ENCODE data around the gene CYREN. TPM values are rescaled to one million over a fixed set of nuclear protein-coding genes. Genes with fewer than 3 reads are reported as not detected.

Gene CYREN
- total RNA-seq, 1 experiment from 2014 or later, result 60.4 TPM

DNA sequence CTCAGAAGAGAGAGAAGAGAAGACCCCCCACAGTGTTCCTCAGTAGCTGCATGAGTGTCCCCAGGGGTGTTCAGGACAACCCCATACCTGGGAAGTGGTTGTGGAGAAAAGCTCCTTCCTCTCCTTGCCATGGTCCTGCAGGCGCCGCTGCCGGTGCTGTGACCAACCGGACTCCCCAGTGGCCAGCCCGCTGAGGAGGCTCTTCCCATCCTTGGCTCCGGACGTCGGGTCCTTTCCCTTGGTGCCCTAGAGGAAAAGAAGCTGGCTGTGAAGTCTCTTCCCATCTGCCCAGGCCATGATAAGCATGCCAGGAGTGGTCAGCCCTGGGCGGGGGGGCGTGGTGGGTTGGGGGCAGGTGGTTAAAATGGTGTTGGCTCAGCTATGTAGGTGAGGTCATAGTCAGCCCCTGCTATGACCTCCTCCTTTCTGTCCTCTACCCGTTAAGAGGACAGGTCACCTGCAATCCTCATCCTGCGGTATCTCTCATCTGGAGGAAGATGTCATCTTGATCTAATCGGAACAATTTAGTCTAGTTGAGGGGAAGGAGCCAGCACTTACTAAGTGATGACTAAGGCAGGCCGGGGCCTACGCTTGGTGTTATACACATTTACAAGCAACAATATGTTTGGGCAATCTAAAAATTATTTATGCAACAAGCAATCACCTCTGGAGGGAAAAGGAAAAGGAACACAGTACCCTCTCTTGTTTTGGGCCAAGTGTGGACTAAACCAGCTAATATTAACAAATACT lies 27.6 kb upstream of the CYREN start:
- DNase-seq (ENCODE audit: low spot score), result no peak

DNA sequence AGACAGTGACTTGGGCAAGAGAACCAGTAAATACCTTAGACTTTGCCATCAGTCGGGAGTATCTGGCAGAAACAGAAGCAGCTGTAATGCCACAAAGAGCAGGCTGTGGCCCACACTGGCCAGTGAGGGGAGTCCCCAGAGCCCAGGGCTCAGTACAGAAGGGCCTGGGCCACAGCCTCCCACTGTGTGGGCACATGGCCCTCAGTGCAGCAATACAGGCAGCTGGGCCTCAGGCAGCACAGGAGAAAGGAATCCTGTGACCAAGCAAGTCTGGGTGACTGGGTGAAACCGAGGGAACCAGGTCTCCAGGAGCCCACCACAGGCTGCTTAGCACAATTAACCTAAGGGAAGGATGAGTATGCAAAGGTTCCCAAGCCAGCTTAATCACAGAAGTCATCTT lies 26.8 kb upstream of the CYREN start:
- DNase-seq (ENCODE audit: low spot score), result no peak

GRCh38 chr7:135195968-135196629 lies 25.6 kb upstream of the CYREN start:
- DNase-seq (ENCODE audit: low spot score), result no peak

- no peak for DNase-seq (ENCODE audit: low spot score)
Observed at GRCh38 chr7:135195156-135195555, 24.6 kb upstream of the CYREN start.

DNA sequence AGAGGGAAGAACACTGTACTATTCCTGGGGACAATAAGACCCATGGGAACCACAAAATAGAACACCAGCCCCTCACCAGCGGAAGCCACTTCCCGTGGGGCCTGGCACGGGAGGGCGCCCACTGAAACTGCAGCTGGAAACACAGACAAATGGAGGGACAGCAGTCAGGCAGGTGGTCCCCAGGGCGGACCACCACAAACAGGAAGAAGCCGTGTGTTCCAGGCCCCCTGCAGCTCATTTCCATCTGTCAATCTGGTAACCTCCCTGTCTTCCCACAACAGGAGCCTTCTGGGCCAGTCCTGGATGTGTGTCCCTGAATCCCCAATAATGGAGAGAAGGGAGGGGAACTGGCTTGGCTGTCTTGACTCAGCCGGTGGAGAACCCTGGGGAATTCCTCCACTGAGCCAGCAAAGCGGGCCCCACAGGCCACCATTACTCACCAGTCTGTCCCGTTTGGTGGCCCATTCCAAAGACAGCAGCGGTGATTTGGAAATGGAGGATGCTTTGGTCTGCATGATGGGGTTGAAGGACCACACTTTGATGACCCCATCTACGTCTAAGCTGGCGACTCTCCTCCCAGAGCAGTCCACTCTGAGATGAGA lies 24.1 kb upstream of the CYREN start:
- no peak for DNase-seq (ENCODE audit: low spot score)

- no peak for DNase-seq (ENCODE audit: low spot score)
Observed at GRCh38 chr7:135193615-135194081, 23.1 kb upstream of the CYREN start.

- no peak for DNase-seq (ENCODE audit: low spot score)
Observed at GRCh38 chr7:135192914-135193536, 22.5 kb upstream of the CYREN start.

- no peak for DNase-seq (ENCODE audit: low spot score)
Observed at GRCh38 chr7:135190703-135191102, 20.2 kb upstream of the CYREN start.

DNA sequence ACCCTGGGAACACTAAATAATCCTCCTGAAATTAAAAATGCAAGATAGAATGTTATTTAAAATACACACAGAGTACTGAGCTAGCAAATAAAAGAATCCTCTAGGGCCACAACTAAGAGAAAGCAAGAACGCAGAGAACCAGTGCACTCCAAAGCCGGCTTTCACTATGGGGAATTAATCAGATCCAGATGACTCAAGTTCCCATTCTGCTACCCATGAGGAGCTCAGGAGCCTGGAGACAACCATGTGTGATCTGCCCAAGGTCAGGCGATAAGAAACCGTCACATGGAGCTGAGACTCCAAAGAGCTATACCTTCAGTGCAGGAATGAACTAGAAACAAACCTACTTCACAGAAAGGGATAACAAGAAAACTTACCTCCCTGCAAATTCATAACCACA lies 19.5 kb upstream of the CYREN start:
- no peak for DNase-seq (ENCODE audit: low spot score)

- no peak for DNase-seq (ENCODE audit: low spot score)
Observed at GRCh38 chr7:135189221-135189662, 18.7 kb upstream of the CYREN start.

GRCh38 chr7:135188298-135188984 lies 17.9 kb upstream of the CYREN start:
- no peak for DNase-seq (ENCODE audit: low spot score)

DNA sequence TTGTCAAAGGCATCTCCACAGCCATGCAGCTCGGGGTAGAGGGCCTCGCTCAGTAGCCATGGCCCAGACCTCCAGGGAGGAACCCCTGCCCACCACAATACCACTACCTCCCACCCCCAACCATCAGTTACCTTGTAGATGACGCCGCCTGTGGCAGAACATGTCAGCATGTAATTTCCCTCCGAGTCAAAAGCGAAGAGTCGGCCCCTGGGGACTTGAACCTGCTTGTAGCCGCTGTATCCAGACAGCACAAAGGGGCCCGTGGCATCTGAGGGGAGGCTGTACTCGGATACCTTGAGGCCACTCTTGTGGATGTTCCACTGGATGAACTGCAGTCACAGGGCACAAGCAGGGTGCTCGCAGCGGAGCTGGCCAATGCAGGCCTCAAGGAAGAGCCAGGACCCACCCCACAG lies 16.3 kb upstream of the CYREN start:
- DNase-seq (ENCODE audit: low spot score), result no peak

DNA sequence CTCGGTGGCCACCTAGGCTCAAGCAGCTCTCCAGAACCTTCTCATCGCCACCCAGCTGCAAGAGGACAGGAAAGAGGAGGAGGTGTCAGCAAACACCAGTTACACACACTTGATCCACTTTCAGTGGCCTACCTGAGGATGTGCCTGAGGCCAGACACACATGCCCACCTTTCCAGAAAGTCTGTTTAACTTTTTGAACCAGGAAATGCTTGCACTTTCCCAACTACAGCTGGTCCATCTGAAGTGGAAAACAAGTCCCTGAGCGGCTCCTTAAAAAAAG lies 15.7 kb upstream of the CYREN start:
- DNase-seq (ENCODE audit: low spot score), result no peak

GRCh38 chr7:135185471-135186260 lies 15.2 kb upstream of the CYREN start:
- no peak for DNase-seq (ENCODE audit: low spot score)

- no peak for DNase-seq (ENCODE audit: low spot score)
Observed at GRCh38 chr7:135184254-135184841, 13.8 kb upstream of the CYREN start.

- no peak for DNase-seq (ENCODE audit: low spot score)
Observed at GRCh38 chr7:135183478-135183877, 13.0 kb upstream of the CYREN start.

GRCh38 chr7:135181929-135182678 lies 11.6 kb upstream of the CYREN start:
- no peak for DNase-seq (ENCODE audit: low spot score)

DNA sequence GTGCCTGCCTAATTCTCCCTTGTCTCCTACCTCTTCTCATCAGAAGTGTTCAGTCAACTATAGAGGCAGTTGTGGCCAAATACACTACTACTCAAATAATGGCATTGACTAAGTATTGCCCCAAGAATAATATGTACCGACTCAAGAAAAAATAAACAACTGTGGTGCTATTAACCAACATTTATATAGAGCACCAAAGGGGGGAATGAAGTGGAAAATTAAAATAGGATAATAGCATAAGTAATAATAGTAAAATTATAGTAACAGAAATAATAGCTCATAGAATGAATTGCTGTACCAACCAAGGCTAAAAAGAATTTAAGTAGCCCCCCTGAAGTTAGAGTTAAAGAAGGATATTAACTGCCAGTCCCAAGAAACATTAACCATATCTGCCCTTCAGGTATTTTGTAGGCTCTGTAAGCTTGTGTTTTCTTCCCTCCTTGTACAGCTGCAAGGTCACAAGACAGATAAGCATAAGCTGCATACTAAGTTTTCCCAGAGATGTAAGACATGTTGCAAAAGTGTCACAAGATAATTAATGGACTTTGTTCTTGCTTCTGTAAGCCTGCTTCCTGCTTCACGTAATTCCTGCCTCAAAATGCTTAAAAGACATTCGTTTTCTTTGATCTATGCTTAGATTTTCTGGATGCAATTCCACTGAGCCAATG lies 10.9 kb upstream of the CYREN start:
- no peak for DNase-seq (ENCODE audit: low spot score)

DNA sequence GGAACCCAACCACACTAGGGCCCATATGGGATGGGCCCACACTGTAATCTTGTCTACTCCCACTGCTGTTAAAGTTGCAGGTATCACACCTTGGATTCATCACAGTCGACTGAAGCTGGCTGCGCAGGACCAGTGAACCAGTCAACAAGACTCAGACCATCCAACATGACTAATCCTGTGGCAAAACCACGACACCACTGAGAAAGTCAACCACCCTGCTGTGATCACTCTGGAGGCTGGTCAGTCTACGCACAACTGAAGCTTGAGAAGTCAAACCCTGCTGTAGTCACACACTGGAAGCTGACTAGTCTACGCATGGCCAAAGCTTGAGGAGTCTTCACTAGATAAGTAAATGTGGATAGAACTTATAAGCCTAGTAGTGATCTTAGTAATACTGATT lies 9.6 kb upstream of the CYREN start:
- DNase-seq (ENCODE audit: low spot score), result no peak

Data from A172 (cell line).